ENCODE results near the gene USP34. TPM values are rescaled to one million over a fixed set of nuclear protein-coding genes. Genes with fewer than 3 reads are reported as not detected.
A peak's percentile ranks its signal among the peaks of the same experiment; 100 is the strongest.

USP34 gene
- total and polyA plus RNA-seq, 5 experiments from 2014 or later, result 14.5 to 157 (median 19.1) TPM

DNA sequence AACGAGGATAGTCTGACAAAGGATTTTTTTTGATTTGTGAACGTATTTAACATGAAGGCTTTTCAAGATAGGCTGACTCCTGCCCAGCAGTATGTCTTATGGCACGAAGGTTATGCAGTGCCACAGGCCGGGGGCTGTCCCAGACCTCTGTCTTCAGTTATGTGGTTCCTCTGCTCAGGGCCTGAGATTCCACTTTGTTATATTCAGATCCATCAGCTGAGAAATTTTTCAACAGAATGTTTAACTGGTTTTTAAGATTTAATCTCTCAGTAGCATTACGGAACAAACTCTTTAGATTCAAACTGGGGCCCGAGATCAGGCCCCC, 288.9 kb downstream of the USP34 start:
- H3K4me3 Mint-ChIP-seq, result peak overlapping the region in 7 of 10 donors; percentile 2 to 80 (median 44)
- H3K36me3 Mint-ChIP-seq, result peaks cover 0 to 73% (median 27%) of the 10 kb centered on the region in 3 donors
- no peaks in the 10 kb centered on the region for H3K27me3 Mint-ChIP-seq
- H3K27ac Mint-ChIP-seq, result peak overlapping the region in 8 of 10 donors; percentile 65 to 99 (median 80)
- H3K9me3 Mint-ChIP-seq, result no peaks in the 10 kb centered on the region
- POLR2A ChIA-PET, result no interaction called here
- H3K4me1 Mint-ChIP-seq, result peaks cover 46 to 75% (median 70%) of the 10 kb centered on the region in 4 donors
- DNase-seq (no peak), ATAC-seq (no peak)

DNA sequence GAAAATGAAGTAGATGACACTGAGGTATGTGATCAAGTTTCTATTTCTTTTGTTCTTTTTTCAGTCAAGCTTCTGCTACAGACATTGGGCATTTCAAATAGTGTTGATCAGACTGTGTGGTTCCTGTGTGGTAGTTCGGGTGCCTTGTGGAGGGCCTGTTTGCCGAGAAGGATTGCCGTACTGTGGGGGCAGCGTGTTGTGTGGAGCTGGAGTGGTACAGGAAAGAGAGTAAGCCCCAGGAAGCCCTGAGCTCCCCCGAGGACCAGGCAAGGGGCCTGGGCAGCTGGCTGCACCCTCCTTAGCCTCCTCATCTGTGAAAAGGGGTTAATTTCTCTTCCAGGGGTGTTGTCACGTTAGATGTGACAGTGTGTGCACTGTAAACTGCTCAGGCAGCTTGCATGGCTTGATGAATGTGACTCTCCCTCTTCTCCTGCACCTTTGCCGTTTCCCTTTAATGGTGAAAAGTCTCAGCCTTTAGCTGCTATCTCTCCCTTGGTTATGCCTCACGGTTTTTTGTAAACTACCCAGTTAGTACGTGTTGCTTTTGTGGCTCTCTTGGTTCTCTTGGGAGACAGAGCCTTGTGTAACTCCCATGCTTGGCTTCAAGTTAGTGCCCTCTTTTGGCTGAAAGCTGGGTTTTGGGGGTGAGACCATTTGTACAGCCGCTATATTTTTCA, 289.4 kb downstream of the USP34 start:
- ATAC-seq (no peak), DNase-seq (no peak)
- Mint-ChIP-seq H3K27me3 (no peaks in the 10 kb centered on the region), H3K36me3 (peaks cover 0 to 68% (median 27%) of the 10 kb centered on the region in 3 donors), H3K4me3 (peak overlapping the region in 9 of 10 donors; percentile 2 to 90 (median 42)), H3K4me1 (peaks cover 48 to 76% (median 73%) of the 10 kb centered on the region in 4 donors), H3K27ac (peak overlapping the region; percentile 73 to 99 (median 81)), H3K9me3 (no peaks in the 10 kb centered on the region)
- POLR2A ChIA-PET, result no interaction called here

DNA sequence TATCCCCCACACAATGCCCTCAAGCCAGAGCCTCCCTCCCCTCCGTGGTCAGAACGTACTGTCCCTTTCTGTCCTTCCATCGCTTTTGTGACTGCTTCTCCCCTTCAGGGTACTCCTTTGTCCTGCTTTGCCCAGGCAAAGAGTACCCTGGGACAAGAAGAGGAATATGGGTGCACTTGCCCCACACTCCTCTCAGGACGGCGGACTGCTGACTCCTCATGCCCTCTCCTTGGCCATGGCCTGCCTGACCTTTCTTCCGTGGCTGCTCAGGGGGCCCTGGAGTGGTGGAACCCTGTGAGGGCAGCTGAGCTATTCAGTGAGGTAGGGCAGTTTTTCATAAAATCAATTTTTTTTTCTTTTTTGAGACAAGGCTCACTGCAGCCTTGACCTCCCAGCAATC, 290.2 kb downstream of the USP34 start:
- peaks cover 0 to 60% (median 23%) of the 10 kb centered on the region in 3 donors for H3K36me3 Mint-ChIP-seq
- peaks cover 52 to 82% (median 80%) of the 10 kb centered on the region in 4 donors for H3K4me1 Mint-ChIP-seq
- DNase-seq (no peak), ATAC-seq (no peak)
- POLR2A ChIA-PET, result no interaction called here
- H3K27ac Mint-ChIP-seq, result peak overlapping the region; percentile 71 to 99 (median 84)
- no peaks in the 10 kb centered on the region for H3K9me3 Mint-ChIP-seq
- H3K27me3 Mint-ChIP-seq, result no peaks in the 10 kb centered on the region
- H3K4me3 Mint-ChIP-seq, result peak overlapping the region in 8 of 10 donors; percentile 32 to 90 (median 66)

DNA sequence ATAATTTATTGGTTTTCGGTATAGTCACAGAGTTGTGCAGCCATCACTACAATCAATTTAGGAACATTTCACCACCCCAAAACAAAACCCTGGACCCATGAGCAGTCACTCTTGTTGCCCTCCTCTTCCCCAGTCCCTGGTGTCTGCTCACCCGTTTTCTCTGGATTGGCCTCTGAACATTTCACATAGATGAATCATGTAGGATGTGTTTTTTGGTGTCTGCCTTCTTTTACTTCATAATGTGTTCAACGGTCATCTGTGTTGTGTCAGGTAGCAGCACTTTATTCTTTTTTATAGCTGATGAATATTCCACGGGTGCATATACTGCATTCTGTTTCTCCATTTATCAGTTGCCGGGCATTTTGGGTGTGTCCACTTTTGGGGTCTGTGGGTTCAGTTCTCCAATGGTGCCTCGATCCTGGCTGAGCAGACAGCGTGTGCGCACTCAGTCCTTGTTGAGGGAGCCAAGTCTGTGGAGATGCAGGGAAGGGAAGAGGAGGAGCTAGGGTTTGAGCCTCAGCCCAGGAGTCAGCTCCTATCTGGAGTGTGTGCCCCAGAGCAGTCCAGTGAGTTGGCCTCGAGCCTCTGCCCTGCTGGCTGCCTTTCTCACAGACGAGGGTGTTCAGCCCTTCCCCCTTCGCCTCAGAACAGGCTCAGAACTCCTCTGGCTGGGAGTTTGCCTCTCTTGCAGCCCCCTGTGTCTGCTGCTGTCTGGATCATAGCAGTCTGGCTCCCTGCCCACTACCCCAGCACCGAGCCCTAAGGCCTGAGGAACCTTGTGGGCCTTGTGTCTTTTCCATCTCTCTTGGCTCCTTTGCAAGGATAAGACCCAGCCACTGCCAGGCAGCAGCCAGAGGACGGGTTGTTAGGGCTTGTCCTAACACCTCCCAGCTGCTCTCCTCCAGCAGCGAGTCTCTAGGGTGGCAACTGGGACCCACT, 290.9 kb downstream of the USP34 start:
- Mint-ChIP-seq H3K36me3 (peaks cover 0 to 53% (median 21%) of the 10 kb centered on the region in 3 donors), H3K27ac (peak overlapping the region; percentile 82 to 99 (median 92))
- POLR2A ChIA-PET, result interaction anchor here (1.3 kb wide), 1 partner anchor 50 kb away, joined by 3 read pairs; no protein-coding TSS in a partner anchor

DNA sequence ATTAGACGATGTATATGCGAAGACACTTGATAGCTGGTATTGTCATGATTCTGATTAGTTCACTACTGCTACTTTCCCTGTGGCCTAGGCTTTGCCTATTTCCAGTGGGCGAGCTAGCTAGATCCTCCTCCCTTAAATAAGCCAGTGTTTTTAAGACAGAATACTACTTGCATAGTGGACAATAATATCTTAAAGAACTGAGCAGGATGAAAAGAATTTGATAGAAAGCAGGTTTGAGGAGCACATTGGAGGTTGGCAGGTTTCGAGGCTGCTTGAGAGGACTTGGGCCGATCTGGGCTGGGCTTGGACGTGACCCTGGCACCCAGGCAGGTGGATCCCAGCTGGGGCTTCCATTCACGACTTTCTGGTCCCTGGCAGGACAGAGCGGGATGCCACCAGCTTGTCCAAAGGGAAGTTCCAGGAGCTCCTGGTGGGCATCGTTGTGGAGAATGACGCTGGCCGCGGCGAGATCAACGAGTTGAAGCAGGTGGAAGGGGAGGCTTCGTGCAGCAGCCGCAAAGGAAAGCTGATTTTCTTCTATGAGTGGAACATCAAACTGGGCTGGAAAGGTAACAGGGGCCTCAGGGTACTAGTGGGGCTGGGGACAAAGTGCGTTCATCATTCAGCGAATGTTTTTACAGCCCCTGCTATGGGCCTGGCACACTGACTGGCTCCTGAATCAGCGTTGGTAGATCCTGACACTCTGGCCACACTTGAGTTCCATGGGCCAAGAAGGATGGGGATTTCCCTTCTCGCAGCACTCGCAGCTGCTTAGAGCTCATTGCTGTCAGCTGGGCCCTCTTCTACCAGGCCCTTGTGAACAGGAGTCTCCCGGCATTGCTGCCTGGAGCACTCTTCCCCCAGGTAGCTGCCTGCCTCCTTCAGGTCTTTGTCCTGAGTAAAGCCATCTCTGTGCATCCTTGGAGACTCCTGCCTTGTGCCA, 292.0 kb downstream of the USP34 start:
- POLR2A ChIA-PET, result interaction anchor here (0.8 to 3.6 kb wide), 9 partner anchors 9 to 360 kb away, joined by 3 to 53 read pairs (median 3); partner anchors contain the start of genes C2orf74, PEX13, PUS10 and XPO1
- no peaks in the 10 kb centered on the region for H3K27me3 Mint-ChIP-seq
- H3K27ac Mint-ChIP-seq, result peak overlapping the region; percentile 88 to 99 (median 97)
- DNase-seq, result no peak
- no peaks in the 10 kb centered on the region for H3K9me3 Mint-ChIP-seq
- H3K4me3 Mint-ChIP-seq, result peak overlapping the region; percentile 80 to 97 (median 94)
- peaks cover 42 to 74% (median 69%) of the 10 kb centered on the region in 4 donors for H3K4me1 Mint-ChIP-seq
- peaks cover 0 to 43% (median 17%) of the 10 kb centered on the region in 3 donors for H3K36me3 Mint-ChIP-seq
- ATAC-seq, result no peak

More for the DNA sequence above, 290.9 kb downstream of the USP34 start:
- no peak for DNase-seq
- Mint-ChIP-seq H3K4me1 (peaks cover 48 to 80% (median 76%) of the 10 kb centered on the region in 4 donors), H3K9me3 (no peaks in the 10 kb centered on the region), H3K4me3 (peak overlapping the region; percentile 23 to 97 (median 82)), H3K27me3 (no peaks in the 10 kb centered on the region)
- no peak for ATAC-seq

DNA sequence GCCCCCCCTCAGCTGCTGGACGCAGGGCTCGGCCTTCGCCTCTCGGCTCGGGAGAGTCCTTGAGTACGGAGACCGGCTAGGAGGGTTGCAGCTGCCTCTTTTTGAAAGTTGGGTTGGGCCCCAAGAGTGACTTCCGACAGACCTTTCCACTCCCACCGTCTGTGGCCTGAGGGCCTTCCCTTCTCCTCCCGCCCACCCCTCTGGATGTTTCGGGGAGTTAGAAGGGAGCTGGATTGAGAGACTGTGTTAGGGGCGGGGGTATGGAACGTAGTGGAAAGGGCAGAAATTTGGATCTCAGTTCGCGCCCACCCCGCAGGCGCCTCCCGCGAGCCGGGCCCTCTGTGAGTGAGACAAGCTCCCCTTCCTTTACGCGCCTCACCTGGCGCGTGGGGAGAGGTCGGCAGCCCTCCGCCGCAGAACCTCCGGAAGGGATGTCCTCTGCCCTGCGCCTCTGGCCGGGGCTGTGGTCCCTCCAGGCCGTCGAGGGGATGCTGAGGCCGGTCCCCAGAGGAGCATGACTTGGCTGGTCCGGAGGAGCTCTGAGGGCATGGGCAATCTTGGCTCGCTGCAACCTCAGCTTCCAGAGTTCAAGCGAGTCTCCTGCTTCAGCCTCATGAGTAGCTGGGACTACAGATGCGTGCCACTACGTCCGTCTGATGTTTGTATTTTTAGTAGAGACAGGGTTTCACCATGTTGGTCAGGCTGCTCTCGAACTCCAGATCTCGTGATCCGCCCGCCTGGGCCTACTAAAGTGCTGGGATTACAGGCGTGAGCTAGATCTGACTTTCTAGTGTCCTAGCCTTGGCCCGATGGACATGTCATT, 292.9 kb downstream of the USP34 start:
- peaks cover 37 to 65% (median 60%) of the 10 kb centered on the region in 4 donors for H3K4me1 Mint-ChIP-seq
- no peaks in the 10 kb centered on the region for H3K9me3 Mint-ChIP-seq
- H3K27me3 Mint-ChIP-seq, result no peaks in the 10 kb centered on the region
- DNase-seq (peak in 8 of 10 donors; percentile 8 to 53 (median 30)), ATAC-seq (peak; percentile 27 to 37)
- peak overlapping the region; percentile 80 to 97 (median 94) for H3K4me3 Mint-ChIP-seq
- H3K36me3 Mint-ChIP-seq, result peaks cover 0 to 33% (median 9%) of the 10 kb centered on the region in 3 donors
- peak overlapping the region; percentile 93 to 99 (median 97) for H3K27ac Mint-ChIP-seq
- POLR2A ChIA-PET, result interaction anchor here (0.6 to 3.6 kb wide), 16 partner anchors 10 to 676 kb away, joined by 3 to 53 read pairs (median 4); partner anchors contain the start of genes C2orf74, FAM161A, PEX13 and PUS10

DNA sequence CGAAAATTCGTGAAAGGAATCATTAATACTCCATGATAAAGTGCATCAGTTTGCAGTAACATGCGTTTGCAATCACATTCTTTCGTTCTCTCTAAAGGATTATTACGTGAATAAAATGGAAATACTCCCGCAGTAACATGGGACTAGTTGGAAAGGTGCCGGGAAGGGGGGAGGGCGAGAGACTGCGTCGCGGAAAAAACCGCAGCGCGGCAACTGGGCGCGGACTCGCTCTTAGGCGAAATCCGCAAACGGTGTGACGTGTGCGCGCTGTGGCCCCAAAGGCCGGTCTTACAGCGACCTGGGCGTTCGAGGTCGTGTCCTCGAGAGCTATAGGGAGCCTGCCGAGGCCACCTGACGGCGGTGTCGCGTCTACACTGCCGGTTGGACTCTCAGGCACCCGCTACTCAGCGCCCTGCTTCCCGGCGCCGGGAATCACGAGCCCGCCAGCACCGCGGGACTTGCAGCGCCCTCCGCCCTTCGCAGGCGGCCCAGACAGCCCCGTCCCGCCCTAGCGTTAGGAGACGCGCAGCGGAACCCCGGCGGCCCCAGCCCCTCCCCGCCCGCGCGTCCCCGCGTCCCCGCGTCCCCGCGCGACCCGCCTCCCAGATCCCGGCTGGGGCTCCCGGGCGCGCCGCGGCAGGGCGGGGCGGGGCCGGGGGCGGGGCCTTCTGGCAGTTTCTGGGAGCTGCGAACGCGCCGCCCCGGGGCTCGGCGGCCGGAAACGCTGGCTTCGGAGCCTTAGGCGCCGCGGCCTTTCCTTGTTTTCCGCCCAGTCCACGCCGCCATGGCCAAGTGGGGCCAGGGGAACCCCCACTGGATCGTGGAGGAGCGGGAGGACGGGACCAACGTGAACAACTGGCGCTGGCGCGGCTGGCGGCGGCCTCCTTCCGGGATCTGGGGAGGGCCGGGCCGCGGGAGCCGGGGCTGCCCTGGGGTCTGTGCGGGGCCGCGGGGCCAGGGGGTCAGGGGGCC, 293.8 kb downstream of the USP34 start:
- H3K36me3 Mint-ChIP-seq, result peaks cover 0 to 26% (median 3%) of the 10 kb centered on the region in 3 donors
- H3K4me1 Mint-ChIP-seq, result peaks cover 32 to 58% (median 54%) of the 10 kb centered on the region in 4 donors
- H3K27ac Mint-ChIP-seq, result peak overlapping the region; percentile 89 to 99 (median 94)
- peak; percentile 85 to 98 (median 92) for DNase-seq
- H3K9me3 Mint-ChIP-seq, result no peaks in the 10 kb centered on the region
- peak overlapping the region; percentile 80 to 97 (median 93) for H3K4me3 Mint-ChIP-seq
- POLR2A ChIA-PET, result interaction anchor here (0.6 to 3.6 kb wide), 17 partner anchors 9 to 677 kb away, joined by 3 to 53 read pairs (median 4); partner anchors contain the start of genes C2orf74, FAM161A, PEX13 and PUS10
- H3K27me3 Mint-ChIP-seq, result no peaks in the 10 kb centered on the region
- peak; percentile 87 to 89 for ATAC-seq

DNA sequence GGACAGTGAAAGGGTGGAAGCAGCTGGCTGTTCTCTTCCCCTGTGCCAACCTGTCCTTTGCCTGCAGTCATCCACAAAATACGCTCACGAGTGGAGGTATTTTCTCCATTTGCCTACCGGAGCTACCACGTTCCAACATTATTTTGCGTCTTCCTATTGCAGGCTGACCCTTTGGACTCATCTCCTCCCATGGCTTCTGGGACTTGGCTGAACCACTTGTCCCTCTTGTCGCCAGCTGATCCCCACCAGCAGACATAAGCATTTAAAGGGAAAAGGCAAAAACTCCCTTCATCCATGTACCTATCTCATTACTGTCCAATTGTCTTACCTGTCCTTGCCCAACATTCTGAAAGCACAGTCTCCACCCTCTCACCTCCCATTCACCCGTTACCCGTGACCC, 295.9 kb downstream of the USP34 start:
- Mint-ChIP-seq H3K4me1 (peaks cover 22 to 38% (median 33%) of the 10 kb centered on the region in 4 donors), H3K4me3 (peak overlapping the region in 5 of 10 donors; percentile 51 to 95 (median 73)), H3K27ac (peak overlapping the region in 2 of 10 donors; percentile 35 to 65), H3K9me3 (no peaks in the 10 kb centered on the region), H3K27me3 (no peaks in the 10 kb centered on the region), H3K36me3 (peaks cover 0 to 7% (median 0%) of the 10 kb centered on the region in 3 donors)
- POLR2A ChIA-PET, result interaction anchor here (2.8 kb wide), 1 partner anchor 30 kb away, joined by 10 read pairs; no protein-coding TSS in a partner anchor
- DNase-seq, result no peak
- no peak for ATAC-seq

DNA sequence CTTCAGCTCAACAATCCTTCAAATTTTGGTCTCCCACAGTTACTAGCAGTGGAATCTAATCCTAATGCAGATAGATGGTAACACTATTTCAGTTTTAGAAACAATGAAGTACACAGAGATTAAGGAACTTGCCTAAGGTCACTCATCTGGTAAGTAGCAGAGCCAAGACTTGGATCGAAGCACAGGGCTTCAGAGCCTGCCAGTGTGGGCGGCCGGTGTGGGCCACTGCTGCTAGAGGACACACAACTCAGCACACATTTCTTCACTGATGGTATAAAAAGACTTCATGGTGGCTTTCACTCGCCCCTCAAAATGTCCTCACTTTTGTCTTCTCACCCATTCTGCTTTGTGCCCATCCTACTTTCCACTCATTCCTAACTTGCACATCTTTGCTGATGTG, 297.8 kb downstream of the USP34 start:
- Mint-ChIP-seq H3K36me3 (peaks cover 0 to 5% (median 0%) of the 10 kb centered on the region in 3 donors), H3K9me3 (no peaks in the 10 kb centered on the region), H3K4me3 (no peak overlapping the region), H3K27ac (peak overlapping the region in 3 of 10 donors; percentile 41 to 58 (median 58)), H3K4me1 (peaks cover 7 to 18% (median 14%) of the 10 kb centered on the region in 4 donors), H3K27me3 (no peaks in the 10 kb centered on the region)
- ATAC-seq, result no peak
- POLR2A ChIA-PET, result interaction anchor here (2.8 kb wide), 1 partner anchor 28 kb away, joined by 10 read pairs; no protein-coding TSS in a partner anchor
- no peak for DNase-seq

DNA sequence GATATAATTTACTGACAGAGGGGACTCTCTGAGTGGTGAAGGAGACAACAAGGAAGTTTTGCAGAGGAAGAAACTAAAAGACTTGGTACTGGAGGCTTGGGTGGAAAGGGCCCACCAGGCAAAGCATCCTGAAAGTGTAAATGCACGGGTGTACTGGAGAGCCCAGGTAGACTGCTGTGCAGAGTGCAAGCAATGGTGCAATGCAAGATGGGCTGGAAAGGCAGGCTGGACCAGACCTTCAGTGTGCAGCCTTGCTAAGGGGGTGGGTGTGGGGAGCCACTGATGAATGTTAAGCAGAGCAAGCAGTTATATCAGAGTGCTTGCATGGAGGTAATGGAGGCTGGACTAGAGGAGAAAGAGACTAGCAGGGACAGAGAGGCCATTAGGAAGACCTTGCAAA, 298.2 kb downstream of the USP34 start:
- POLR2A ChIA-PET, result interaction anchor here (2.8 kb wide), 1 partner anchor 27 kb away, joined by 10 read pairs; no protein-coding TSS in a partner anchor
- peaks cover 0 to 6% (median 0%) of the 10 kb centered on the region in 3 donors for H3K36me3 Mint-ChIP-seq
- H3K27me3 Mint-ChIP-seq, result no peaks in the 10 kb centered on the region
- H3K4me3 Mint-ChIP-seq, result no peak overlapping the region
- H3K27ac Mint-ChIP-seq, result peak overlapping the region in 3 of 10 donors; percentile 58 to 61 (median 58)
- no peaks in the 10 kb centered on the region for H3K9me3 Mint-ChIP-seq
- DNase-seq (no peak), ATAC-seq (no peak)
- H3K4me1 Mint-ChIP-seq, result peaks cover 6 to 17% (median 11%) of the 10 kb centered on the region in 4 donors

Measured in naive thymus-derived CD8-positive, alpha-beta T cell (primary cell).